ENCODE measurements around the gene ACOT13.

DNA sequence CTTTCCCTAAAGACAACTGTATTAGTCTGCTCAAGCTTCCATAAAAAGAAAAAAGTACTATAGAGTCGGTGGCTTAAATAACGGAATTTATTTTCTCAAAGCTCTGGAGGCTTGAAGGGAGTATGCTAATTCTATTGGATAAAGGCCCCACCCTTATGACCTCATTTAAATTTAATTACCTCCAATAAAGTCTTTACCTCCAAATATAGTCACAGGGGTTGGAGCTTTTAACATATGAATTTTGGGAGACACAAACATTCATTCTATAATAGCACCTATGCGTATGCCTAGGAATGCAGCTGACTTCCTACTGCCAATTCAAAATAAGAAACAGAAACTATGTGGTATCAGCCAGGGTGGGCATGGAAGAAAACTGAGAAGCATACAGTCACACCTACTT lies 46.2 kb upstream of the ACOT13 start:
- TF ChIP-seq CTCF (IDR thresholded peaks at IDR 0.05) (no peak), ZFP36 (IDR thresholded peaks at IDR 0.05; ENCODE audit: borderline replicate concordance, partially characterized antibody) (no peak), EP300 (IDR thresholded peaks at IDR 0.05) (no peak), PBX3 (IDR thresholded peaks at IDR 0.05) (no peak), SREBF2 (IDR thresholded peaks at IDR 0.05) (no peak), RARB (CRISPR knock-in tag; IDR thresholded peaks at IDR 0.05) (no peak), ELK1 (IDR thresholded peaks at IDR 0.05; ENCODE audit: low read depth, low read length) (no peak), CHD2 (IDR thresholded peaks at IDR 0.05; ENCODE audit: low read length, partially characterized antibody) (no peak), POLR2A (IDR thresholded peaks at IDR 0.05; ENCODE audit: low read length) (no peak), RFX5 (IDR thresholded peaks at IDR 0.05) (no peak), JUN (IDR thresholded peaks at IDR 0.05) (no peak), EHMT2 (IDR thresholded peaks at IDR 0.05; ENCODE audit: low read depth) (no peak)
- TF ChIP-seq, protein P1, sequence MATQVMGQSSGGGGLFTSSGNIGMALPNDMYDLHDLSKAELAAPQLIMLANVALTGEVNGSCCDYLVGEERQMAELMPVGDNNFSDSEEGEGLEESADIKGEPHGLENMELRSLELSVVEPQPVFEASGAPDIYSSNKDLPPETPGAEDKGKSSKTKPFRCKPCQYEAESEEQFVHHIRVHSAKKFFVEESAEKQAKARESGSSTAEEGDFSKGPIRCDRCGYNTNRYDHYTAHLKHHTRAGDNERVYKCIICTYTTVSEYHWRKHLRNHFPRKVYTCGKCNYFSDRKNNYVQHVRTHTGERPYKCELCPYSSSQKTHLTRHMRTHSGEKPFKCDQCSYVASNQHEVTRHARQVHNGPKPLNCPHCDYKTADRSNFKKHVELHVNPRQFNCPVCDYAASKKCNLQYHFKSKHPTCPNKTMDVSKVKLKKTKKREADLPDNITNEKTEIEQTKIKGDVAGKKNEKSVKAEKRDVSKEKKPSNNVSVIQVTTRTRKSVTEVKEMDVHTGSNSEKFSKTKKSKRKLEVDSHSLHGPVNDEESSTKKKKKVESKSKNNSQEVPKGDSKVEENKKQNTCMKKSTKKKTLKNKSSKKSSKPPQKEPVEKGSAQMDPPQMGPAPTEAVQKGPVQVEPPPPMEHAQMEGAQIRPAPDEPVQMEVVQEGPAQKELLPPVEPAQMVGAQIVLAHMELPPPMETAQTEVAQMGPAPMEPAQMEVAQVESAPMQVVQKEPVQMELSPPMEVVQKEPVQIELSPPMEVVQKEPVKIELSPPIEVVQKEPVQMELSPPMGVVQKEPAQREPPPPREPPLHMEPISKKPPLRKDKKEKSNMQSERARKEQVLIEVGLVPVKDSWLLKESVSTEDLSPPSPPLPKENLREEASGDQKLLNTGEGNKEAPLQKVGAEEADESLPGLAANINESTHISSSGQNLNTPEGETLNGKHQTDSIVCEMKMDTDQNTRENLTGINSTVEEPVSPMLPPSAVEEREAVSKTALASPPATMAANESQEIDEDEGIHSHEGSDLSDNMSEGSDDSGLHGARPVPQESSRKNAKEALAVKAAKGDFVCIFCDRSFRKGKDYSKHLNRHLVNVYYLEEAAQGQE (IDR thresholded peaks at IDR 0.05): no peak
- TF ChIP-seq, protein P2, sequence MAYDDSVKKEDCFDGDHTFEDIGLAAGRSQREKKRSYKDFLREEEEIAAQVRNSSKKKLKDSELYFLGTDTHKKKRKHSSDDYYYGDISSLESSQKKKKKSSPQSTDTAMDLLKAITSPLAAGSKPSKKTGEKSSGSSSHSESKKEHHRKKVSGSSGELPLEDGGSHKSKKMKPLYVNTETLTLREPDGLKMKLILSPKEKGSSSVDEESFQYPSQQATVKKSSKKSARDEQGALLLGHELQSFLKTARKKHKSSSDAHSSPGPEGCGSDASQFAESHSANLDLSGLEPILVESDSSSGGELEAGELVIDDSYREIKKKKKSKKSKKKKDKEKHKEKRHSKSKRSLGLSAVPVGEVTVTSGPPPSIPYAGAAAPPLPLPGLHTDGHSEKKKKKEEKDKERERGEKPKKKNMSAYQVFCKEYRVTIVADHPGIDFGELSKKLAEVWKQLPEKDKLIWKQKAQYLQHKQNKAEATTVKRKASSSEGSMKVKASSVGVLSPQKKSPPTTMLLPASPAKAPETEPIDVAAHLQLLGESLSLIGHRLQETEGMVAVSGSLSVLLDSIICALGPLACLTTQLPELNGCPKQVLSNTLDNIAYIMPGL (CRISPR knock-in tag; IDR thresholded peaks at IDR 0.05; ENCODE audit: borderline replicate concordance): no peak

Measured in A549 (cell line).